ENCODE measurements around the gene ATP5F1D.

Gene ATP5F1D

GRCh38 chr19:1231729-1232637 is 9.6 kb upstream of the ATP5F1D start:
- DNase-seq (ENCODE audit: extremely low spot score, insufficient read length, low read depth) (no peak), FAIRE-seq (no peak)

GRCh38 chr19:1232652-1233072 is 8.9 kb upstream of the ATP5F1D start:
- no peak for FAIRE-seq
- DNase-seq (ENCODE audit: extremely low spot score, insufficient read length, low read depth) = no peak

DNA sequence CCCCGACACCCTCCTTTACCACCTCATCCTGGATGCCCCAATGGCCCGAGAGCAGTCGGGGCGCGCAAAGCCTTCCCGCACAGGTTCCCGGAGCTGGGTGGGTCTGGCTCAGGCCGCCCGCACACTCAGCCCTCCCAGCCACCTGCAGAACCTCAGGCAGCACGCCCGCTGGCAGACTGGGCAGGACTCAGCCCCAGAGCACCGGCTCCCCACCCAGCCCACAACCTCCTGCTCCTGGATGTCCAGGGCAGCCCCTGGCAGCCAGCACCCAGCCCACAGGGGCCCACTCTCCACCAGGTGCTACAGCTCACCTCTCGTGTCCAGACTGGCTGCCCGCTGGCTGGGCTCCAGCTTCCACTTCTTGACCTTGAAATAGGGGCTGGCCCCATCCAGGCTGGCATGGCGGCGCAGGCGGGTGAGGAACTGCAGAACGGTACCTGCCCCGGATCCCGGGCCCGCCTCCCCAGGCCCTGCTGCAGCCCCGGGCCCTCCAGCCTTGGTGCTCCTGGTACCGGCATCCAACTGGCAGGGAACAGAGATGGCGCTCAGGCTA is 8.4 kb upstream of the ATP5F1D start:
- FAIRE-seq (no peak), DNase-seq (ENCODE audit: extremely low spot score, insufficient read length, low read depth) (no peak)

GRCh38 chr19:1234051-1234954 is 7.2 kb upstream of the ATP5F1D start:
- DNase-seq (ENCODE audit: extremely low spot score, insufficient read length, low read depth) = no peak

GRCh38 chr19:1234955-1235380 is 6.6 kb upstream of the ATP5F1D start:
- no peak for DNase-seq (ENCODE audit: extremely low spot score, insufficient read length, low read depth)
- no peak for FAIRE-seq

More at GRCh38 chr19:1234051-1234954, 7.2 kb upstream of the ATP5F1D start:
- no peak for FAIRE-seq

- no peak for DNase-seq (ENCODE audit: extremely low spot score, insufficient read length, low read depth)
- FAIRE-seq = no peak
Measured at GRCh38 chr19:1235625-1236538, 5.7 kb upstream of the ATP5F1D start.

GRCh38 chr19:1236576-1236975 is 5.0 kb upstream of the ATP5F1D start:
- DNase-seq (ENCODE audit: extremely low spot score, insufficient read length, low read depth) (no peak), FAIRE-seq (no peak)

- no peak for FAIRE-seq
- no peak for DNase-seq (ENCODE audit: extremely low spot score, insufficient read length, low read depth)
Measured at GRCh38 chr19:1237027-1237659, 4.4 kb upstream of the ATP5F1D start.

GRCh38 chr19:1237754-1238368 is 3.7 kb upstream of the ATP5F1D start, which contains the start of gene CBARP:
Gene CBARP (minus strand): TSS chr19:1238005. CDS start chr19:1236100, 1,905 bp downstream.
- FAIRE-seq (no peak), DNase-seq (ENCODE audit: extremely low spot score, insufficient read length, low read depth) (no peak)

- no peak for DNase-seq (ENCODE audit: extremely low spot score, insufficient read length, low read depth)
- FAIRE-seq = no peak
Measured at GRCh38 chr19:1238369-1239303, 2.9 kb upstream of the ATP5F1D start.

GRCh38 chr19:1239420-1239795 is 2.1 kb upstream of the ATP5F1D start:
- FAIRE-seq = no peak
- DNase-seq (ENCODE audit: extremely low spot score, insufficient read length, low read depth) = no peak

GRCh38 chr19:1239796-1240737 is 1.5 kb upstream of the ATP5F1D start:
- FAIRE-seq = peak; percentile 56

GRCh38 chr19:1240925-1241324 is 626 bp upstream of the ATP5F1D start:
- no peak for FAIRE-seq
- no peak for DNase-seq (ENCODE audit: extremely low spot score, insufficient read length, low read depth)

More at GRCh38 chr19:1239796-1240737, 1.5 kb upstream of the ATP5F1D start:
- peak; percentile 95 for DNase-seq (ENCODE audit: extremely low spot score, insufficient read length, low read depth)

GRCh38 chr19:1243768-1244692 is 2.5 kb downstream of the ATP5F1D start:
- FAIRE-seq = peak; percentile 77
- peak; percentile 77 for DNase-seq (ENCODE audit: extremely low spot score, insufficient read length, low read depth)

DNA sequence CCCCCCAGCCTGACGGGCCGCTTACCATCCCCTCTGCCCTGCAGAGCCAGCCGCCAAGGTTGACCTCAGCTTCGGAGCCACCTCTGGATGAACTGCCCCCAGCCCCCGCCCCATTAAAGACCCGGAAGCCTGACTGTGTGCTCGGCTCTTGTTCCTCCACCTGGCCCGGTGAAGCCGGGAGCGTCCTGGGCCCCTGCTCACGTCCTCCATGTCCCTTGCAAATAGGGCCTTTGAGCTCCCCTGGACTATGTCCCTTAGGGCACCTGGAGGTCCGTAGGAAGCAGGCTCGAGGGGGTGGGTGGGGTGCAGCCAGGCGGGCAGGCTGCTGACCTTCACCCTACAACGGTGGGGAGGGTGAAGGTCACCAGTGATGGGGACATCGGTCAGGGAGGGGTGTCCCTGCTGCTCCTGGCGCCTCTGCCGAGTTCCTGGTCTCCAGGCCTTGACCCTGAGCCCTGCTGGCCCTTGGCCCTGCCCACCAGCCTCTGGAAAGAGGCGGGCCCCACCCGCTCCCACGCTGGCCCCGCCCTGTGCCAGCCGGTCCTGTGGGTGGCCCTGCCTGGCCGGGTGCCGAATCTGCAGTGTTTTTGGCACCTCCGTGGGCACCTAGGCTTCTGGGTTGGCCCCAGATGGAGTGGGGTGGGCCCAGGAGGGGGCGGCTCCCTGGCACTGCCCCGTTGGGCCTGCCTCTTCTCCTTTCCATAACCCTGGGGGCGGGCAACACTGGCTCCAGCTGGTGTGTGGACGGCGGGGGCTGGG is 3.3 kb downstream of the ATP5F1D start:
- DNase-seq (ENCODE audit: extremely low spot score, insufficient read length, low read depth) (no peak), FAIRE-seq (no peak)

Data from GM18507 (cell line).